Measurements from ENCODE around the gene API5.

The API5 gene

DNA sequence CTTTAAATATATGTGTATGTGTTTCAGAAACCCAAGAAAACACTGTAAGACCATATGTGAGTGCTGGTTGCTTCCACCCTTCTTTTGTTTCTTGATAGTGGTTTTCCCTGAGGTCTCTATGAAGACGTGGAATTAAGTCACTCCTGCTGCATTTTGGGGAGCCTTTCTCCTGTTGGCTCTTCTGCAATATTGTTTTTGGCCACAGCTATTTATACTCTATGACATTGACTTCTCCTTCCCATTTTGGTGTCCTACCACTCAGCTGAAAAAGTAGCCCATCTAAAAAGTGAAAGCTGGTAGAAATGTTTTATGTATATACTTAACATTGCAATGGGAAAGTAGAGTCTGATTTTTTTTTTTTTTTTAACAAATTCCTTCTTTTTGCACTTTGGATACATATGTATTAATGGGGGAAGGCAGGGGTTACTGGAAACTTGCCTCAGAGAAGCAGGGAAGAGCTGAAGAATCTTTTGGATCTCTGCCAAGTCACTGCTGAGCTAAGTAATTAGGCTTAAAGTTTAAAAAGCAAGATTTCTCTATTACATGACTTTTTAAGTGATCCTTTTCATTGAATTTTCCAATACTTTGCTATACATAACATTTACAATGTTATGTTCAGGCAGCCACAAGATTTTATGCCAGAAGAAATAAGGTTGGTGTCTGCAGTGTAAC, 48.7 kb downstream of the API5 start:
- DNase-seq, result no peak

DNA sequence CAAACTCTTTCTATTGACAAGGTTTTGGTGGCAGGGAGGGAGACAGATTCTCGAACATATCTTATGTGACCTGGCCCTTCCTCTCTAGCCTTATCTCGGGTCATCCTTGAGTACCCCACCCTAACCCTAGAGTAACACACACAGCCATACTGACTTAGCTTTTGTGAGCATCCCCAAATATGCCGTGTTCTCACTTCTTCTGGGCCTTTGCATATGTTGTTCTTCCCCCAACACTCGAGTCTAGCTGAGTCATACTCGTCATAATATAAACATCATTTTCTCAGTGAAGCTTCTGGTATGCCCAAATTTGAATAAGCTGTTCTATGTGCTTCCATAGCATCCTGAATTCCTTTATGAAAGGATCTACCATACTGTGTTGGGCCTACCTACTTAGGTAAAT, 54.9 kb downstream of the API5 start:
- DNase-seq, result no peak

DNA sequence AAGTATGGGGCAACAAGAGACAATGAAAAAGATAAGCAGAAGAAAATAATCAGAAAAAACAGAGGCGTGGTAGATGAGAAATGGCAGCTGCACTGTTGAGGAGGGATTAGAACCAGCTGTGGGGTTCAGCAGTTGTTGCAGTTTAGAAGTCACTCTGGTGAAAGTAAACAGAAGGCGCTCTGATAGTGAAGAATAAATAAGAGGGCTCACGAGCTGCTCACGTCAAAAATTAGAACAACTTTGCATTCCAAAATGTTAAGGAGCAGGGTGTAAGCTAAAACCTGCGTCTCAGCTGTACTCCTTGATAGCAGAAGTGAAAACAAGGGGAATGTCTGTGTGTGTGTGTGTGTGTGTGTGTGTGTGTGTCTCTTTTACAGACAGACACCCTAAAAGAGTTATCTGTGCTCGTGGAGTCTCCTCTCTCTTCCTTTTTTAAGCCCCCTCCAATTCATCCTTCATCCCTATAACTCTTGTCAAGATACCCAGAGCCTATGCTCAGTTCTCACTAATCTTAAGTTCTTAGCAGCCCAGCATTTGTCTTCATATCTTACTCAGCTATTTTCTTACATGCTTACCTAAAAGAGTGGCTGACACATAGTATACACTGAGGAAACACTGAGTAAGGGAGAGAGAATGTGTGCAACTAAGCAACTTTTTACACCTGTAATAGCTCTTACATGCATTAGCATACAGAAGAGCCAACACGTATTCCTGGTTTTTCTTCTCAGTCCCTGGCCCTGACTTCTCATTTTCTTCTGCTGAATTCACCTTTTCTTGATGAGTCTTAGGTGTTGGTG, 55.8 kb downstream of the API5 start:
- DNase-seq, result no peak

DNA sequence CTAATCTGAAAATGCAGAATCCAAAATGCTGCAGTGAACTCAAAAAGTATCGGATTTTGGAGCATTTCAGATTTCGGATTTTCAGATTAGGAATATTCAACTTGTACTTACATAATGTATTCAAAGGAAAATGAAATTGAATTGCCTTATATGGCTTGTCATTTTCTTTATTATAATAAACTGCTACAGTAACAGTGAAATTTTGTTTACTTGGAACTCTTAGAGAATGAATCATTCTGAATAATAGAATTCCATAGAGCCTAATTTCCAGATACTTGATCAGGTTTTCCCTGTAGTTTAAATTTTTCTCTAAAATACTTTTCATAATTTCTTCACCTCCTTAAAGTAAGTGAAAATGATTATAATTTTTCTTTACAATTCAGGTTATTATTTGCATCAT, 64.3 kb downstream of the API5 start:
- no peak for DNase-seq

DNA sequence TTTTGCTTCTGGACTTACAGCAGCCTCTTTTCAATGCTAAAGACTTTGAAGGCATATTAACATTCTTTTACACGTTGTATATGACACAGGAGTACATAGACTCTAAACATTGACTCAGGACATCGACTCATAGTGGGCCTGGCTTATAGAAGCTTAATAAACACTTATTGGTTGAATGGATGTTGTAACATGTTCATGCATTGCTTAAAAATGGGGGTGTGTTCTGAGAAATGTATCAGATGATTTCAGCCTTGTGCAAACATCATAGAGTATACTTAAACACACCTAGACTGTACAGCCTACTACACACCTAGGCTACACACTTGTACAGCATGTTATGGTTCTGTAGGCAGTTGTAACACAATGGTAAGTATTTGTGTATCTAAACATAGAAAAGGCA, 64.8 kb downstream of the API5 start:
- DNase-seq, result no peak

DNA sequence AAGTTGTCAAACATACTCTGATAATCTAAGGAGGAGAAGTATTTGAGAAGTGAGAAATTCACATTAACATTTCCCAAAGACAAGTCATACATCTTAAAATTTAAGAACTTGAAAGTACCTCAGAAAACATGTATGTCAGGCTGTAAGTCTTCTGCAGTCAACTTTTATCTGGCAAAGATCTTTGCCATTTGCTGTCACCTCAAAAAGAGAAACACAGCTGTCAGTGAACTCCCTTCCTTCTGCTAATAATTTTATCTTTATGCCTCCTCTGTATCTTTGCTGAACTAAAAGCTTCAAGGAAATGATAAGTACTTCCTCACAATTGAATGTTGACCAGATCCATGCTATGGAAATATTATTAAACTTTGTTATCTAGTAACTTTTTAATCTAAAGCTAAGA, 65.6 kb downstream of the API5 start:
- DNase-seq, result no peak

DNA sequence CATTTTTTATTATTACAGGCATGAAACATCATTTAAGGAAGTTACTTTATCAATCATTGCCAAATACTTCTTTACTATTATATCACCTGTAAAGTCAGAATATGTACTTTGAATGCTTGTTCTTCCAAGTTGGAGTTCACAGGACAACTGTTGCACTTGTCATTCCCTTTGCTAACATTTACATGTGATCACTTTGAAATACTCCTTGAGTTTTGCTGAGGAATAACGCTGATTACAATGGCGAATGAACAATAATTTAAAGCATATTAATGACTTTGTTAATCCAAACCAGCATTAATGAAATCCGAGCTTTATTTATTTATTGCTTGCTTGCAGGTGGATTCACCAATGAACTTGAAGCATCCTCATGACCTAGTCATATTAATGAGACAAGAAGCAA, 67.1 kb downstream of the API5 start:
- DNase-seq, result no peak

DNA sequence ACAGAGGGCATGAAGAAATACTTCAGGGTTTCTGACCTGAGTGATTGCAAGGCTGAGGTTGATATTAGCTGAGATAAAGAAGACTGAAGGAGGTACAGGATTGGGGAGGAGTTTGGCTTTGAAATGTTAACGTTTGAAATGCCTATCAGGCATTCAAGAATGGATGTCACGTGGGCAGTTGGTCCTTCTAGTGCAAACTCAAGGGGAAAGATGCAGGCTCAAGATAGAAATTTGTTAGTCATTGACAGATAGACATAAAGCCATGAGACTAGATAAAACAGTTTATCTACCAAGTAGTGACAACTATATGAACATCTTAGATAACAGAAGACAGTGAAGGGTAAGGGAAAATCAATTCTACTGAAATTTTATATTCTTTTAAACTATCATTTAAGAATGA, 70.0 kb downstream of the API5 start:
- DNase-seq, result no peak

DNA sequence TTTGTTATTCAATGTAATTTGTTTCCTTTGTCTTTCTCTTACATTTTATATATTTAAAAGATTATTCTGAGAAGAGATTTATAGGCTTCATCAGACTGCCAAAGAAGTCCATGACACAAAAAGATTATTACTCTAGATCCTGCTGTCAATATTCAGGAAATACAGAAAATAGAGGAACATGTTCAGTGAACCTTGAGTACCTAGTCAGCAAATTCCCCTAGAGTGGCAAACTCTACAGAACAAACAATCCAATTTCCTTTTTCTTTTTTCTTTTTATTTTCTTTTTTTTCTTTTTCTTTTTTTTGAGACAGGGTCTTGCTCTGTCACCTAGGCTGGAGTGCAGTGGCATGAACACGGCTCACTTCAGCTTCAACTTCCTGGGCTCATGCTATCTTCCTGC, 70.8 kb downstream of the API5 start:
- DNase-seq, result no peak

DNA sequence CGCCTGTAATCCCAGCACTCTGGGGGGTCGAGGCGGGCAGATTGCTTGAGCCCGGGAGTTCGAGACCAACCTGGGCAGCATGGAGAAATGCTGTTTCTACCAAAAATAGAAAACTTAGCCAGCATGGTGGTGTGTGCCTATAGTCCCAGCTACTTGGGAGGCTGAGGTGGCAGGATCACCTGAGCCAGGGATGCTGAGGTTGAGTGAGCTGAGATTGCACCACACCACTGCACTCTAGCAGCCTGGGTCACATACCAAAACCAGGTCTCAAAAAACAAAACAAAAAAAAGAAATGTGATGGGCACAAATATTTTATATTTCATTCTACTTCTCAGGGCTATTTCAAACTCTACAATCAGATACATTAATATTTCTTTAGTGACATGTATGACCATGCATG, 72.6 kb downstream of the API5 start:
- DNase-seq, result no peak

DNA sequence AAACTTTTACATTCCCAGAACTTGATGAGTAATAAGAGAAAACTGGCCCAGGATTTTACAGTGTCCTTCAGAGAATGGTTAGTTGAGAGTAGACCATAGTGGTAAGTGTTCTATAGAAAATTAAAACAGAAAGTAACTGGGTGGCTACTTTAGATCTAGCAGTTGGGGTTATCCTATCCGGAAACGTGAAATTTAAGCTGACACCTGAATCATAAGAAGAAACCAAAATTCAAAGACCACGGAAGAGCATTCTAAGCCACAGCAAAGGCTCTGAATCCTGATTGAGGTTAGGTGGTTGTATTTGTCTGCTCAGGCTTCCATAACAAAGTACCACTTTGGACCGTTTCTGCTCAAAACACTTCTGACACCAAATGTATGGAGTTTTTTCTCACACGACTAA, 80.9 kb downstream of the API5 start:
- DNase-seq, result peak; percentile 60

DNA sequence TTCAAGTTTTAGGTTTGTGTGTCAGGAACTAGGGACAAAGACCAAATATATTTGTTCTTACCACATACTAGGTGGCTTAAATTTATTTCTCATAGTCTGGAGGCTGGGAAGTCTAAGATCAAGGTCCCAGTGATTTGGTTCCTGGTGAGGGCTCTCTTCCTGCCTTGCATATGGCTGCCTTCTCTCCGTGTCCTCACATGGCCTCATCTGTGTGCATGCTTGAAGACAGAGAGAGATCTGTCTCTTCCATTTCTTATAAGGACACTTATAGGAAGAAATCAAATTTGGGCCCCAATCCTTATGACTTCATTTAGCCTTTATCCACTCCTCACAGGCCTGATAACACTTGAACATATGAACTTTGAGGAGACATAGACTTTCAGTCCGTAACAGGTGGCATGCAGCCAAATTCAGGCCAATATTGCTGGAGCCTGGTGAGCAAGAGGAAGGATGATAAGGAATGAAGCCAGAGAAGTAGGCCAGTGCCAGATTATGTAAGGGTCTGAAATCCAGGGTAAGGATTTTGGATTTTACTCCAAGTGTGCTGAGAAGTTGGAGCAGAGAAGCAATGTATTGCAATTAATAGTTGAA, 82.1 kb downstream of the API5 start:
- no peak for DNase-seq
